ENCODE results near the gene SH3PXD2A.
A peak's percentile ranks its signal among the peaks of the same experiment; 100 is the strongest.

Gene SH3PXD2A

GRCh38 chr10:103555325-103555649 lies 300.1 kb downstream of the SH3PXD2A start:
- H3K36me3 ChIP-seq (ENCODE audit: control insufficient read depth in 2 of 2, insufficient read depth in 2 of 2, low read length in 2 of 2): no peaks in the 10 kb centered on the region
- peak overlapping the region; percentile 22 to 29 for H3K9ac ChIP-seq (ENCODE audit: low read length in 2 of 2)
- H3K4me1 ChIP-seq (ENCODE audit: control insufficient read depth, insufficient read depth, low read length): peaks cover 12% of the 10 kb centered on the region
- H3K27ac ChIP-seq (ENCODE audit: low read length): no peak overlapping the region
- peak overlapping the region in 1 of 2 donors; percentile 64 for H3K4me3 ChIP-seq (ENCODE audit: low read length in 2 of 2)
- H3K27me3 ChIP-seq (ENCODE audit: control insufficient read depth in 1 of 2, insufficient read depth in 2 of 2, low read length in 2 of 2): no peaks in the 10 kb centered on the region
- no peaks in the 10 kb centered on the region for H3K9me3 ChIP-seq (ENCODE audit: control insufficient read depth in 2 of 2, low read length in 2 of 2)

DNA sequence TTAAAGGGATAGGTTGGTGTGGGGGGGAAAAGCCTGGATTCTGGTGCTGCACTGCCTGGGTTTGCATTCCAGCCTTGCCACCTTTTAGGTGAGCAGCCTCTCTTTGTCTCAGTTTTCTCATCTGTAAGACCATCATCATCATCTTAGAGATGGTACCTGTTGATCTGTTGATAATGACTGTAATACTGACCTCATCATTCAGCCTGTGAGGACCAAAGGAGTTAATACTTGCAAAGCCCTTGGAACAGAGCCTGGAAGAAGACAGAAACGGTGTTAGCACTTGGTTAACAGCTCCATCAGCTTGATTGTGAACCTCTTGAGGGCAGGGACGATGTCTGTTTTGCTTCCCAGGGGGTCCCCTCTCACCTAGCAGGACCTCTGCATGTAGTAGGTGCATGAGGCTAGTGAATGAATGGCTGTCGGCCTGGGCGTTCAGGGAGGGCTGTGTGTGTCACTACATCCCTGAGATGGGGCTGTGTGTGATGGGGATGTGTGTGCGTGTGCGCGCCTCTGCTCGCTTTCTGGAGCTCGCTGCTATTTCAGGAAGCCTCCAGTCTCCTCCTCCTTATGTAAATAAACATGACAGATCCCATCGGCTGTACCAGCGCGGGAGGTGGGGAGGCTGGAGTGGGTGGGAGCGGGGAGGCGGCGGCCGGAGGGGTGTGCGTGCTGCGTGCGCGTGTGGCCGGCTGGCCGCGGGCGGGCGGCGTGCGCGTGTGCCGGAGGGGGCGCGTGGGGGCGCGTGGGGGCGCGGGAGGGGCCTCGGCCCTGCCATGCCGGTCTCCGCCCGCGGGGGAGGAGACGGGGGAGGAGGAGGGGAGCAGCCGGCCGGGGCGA lies 300.7 kb downstream of the SH3PXD2A start:
- Histone ChIP-seq H3K4me1 (ENCODE audit: control insufficient read depth, insufficient read depth, low read length) (peaks cover 12% of the 10 kb centered on the region), H3K9ac (ENCODE audit: low read length in 2 of 2) (peak overlapping the region in 1 of 2 donors; percentile 36), H3K4me3 (ENCODE audit: low read length in 2 of 2) (peak overlapping the region; percentile 37 to 64), H3K27ac (ENCODE audit: low read length) (no peak overlapping the region), H3K27me3 (ENCODE audit: control insufficient read depth in 1 of 2, insufficient read depth in 2 of 2, low read length in 2 of 2) (no peaks in the 10 kb centered on the region), H3K36me3 (ENCODE audit: control insufficient read depth in 2 of 2, insufficient read depth in 2 of 2, low read length in 2 of 2) (no peaks in the 10 kb centered on the region), H3K9me3 (ENCODE audit: control insufficient read depth in 2 of 2, low read length in 2 of 2) (no peaks in the 10 kb centered on the region)

GRCh38 chr10:103553743-103554487 lies 301.5 kb downstream of the SH3PXD2A start:
- Histone ChIP-seq H3K36me3 (ENCODE audit: control insufficient read depth in 2 of 2, insufficient read depth in 2 of 2, low read length in 2 of 2) (no peaks in the 10 kb centered on the region), H3K4me1 (ENCODE audit: control insufficient read depth, insufficient read depth, low read length) (peaks cover 12% of the 10 kb centered on the region), H3K4me3 (ENCODE audit: low read length in 2 of 2) (no peak overlapping the region), H3K9ac (ENCODE audit: low read length in 2 of 2) (no peak overlapping the region), H3K27me3 (ENCODE audit: control insufficient read depth in 1 of 2, insufficient read depth in 2 of 2, low read length in 2 of 2) (no peaks in the 10 kb centered on the region), H3K9me3 (ENCODE audit: control insufficient read depth in 2 of 2, low read length in 2 of 2) (no peaks in the 10 kb centered on the region), H3K27ac (ENCODE audit: low read length) (no peak overlapping the region)

DNA sequence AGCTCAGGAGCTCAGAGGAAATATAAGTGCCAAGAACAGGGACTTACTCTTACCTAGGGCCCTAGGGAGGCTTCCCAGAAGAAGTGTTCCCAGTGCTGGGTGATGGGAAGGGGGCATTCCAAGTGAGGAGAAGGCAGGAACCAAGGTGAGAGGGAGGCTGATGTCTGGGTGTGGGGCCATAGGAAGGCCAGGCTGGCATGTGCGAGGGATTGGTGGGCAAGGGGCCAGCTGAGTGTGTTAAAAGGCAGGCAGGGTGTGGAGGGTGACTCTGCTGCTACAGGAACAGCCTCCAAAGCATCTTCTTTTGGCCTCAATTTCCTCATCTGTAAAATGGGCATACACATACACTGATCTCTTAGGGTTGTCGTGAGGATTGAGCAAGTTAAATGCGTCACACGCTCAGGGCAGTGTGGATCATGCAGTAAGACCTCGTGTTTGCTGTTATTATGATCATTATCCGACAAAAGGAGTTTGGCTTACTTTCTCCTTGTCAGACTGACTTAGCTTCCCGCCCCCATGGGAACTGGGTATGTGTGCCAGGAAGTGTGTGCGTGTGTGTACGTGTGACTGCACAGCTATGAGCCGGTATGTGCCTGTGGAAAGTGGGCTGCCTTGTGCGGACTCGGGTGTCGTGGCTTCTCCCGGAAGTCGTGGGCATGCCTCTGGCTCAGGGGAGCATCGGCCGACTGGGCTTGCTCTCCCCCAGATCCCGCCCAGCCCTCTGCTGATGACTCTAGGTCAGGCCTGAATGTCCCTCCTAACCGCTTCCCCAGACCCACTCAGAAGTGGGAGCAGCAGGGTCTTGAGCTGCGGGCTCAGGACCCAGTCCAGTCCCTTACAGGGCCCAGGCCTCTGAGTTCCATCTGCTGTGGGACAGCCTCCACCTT lies 302.3 kb downstream of the SH3PXD2A start:
- Histone ChIP-seq H3K4me1 (ENCODE audit: control insufficient read depth, insufficient read depth, low read length) (peaks cover 12% of the 10 kb centered on the region), H3K9me3 (ENCODE audit: control insufficient read depth in 2 of 2, low read length in 2 of 2) (no peaks in the 10 kb centered on the region), H3K9ac (ENCODE audit: low read length in 2 of 2) (no peak overlapping the region), H3K27me3 (ENCODE audit: control insufficient read depth in 1 of 2, insufficient read depth in 2 of 2, low read length in 2 of 2) (no peaks in the 10 kb centered on the region), H3K27ac (ENCODE audit: low read length) (no peak overlapping the region), H3K36me3 (ENCODE audit: control insufficient read depth in 2 of 2, insufficient read depth in 2 of 2, low read length in 2 of 2) (no peaks in the 10 kb centered on the region), H3K4me3 (ENCODE audit: low read length in 2 of 2) (no peak overlapping the region)

GRCh38 chr10:103551619-103552602 lies 303.5 kb downstream of the SH3PXD2A start:
- Histone ChIP-seq H3K9me3 (ENCODE audit: control insufficient read depth in 2 of 2, low read length in 2 of 2) (no peaks in the 10 kb centered on the region), H3K27ac (ENCODE audit: low read length) (no peak overlapping the region), H3K9ac (ENCODE audit: low read length in 2 of 2) (no peak overlapping the region), H3K27me3 (ENCODE audit: control insufficient read depth in 1 of 2, insufficient read depth in 2 of 2, low read length in 2 of 2) (no peaks in the 10 kb centered on the region), H3K4me3 (ENCODE audit: low read length in 2 of 2) (no peak overlapping the region), H3K4me1 (ENCODE audit: control insufficient read depth, insufficient read depth, low read length) (peaks cover 12% of the 10 kb centered on the region), H3K36me3 (ENCODE audit: control insufficient read depth in 2 of 2, insufficient read depth in 2 of 2, low read length in 2 of 2) (no peaks in the 10 kb centered on the region)

DNA sequence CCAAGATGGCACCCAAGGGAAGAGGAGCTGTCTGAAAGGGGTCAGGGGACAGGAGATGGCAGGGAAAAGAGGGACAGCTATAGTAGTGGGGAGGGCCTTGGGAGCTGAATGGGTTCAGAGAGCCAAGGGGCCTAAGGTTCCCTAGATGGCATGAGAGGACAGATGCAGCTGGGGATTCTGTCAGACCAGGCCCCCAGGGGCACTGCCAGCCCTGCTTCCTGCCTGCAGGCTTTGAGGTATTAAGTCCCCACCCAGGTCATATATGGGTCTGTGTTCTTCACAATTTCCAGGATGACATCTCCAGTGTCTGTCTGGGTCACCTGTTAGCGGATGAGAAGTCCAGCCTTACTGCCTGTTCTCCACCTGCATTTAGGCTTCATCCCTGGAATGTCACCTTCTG lies 305.1 kb downstream of the SH3PXD2A start:
- no peak overlapping the region for H3K27ac ChIP-seq (ENCODE audit: low read length)

DNA sequence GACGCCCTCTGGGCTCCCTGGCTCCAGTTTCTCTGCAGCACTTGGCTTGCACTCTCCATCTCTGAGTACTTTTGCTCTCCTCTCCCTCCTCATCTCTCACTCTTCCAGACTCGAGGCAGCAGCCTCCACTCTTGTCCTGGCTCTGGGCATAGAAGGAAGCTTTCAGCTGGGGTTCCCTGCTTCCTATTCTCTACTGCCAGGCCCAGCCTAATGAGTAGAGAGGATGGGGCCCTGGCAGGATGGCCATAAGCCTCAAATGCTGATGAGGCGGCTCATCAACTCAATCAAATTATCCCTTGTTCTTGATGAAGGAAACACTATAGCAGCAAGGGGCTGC lies 306.1 kb downstream of the SH3PXD2A start:
- Histone ChIP-seq H3K4me1 (ENCODE audit: control insufficient read depth, insufficient read depth, low read length) (no peaks in the 10 kb centered on the region), H3K9ac (ENCODE audit: low read length in 2 of 2) (no peak overlapping the region), H3K27me3 (ENCODE audit: control insufficient read depth in 1 of 2, insufficient read depth in 2 of 2, low read length in 2 of 2) (no peaks in the 10 kb centered on the region), H3K27ac (ENCODE audit: low read length) (no peak overlapping the region), H3K9me3 (ENCODE audit: control insufficient read depth in 2 of 2, low read length in 2 of 2) (no peaks in the 10 kb centered on the region), H3K4me3 (ENCODE audit: low read length in 2 of 2) (no peak overlapping the region), H3K36me3 (ENCODE audit: control insufficient read depth in 2 of 2, insufficient read depth in 2 of 2, low read length in 2 of 2) (no peaks in the 10 kb centered on the region)

More for the DNA sequence above, 305.1 kb downstream of the SH3PXD2A start:
- Histone ChIP-seq H3K4me3 (ENCODE audit: low read length in 2 of 2) (no peak overlapping the region), H3K4me1 (ENCODE audit: control insufficient read depth, insufficient read depth, low read length) (peaks cover 4% of the 10 kb centered on the region), H3K27me3 (ENCODE audit: control insufficient read depth in 1 of 2, insufficient read depth in 2 of 2, low read length in 2 of 2) (no peaks in the 10 kb centered on the region), H3K9ac (ENCODE audit: low read length in 2 of 2) (no peak overlapping the region), H3K36me3 (ENCODE audit: control insufficient read depth in 2 of 2, insufficient read depth in 2 of 2, low read length in 2 of 2) (no peaks in the 10 kb centered on the region), H3K9me3 (ENCODE audit: control insufficient read depth in 2 of 2, low read length in 2 of 2) (no peaks in the 10 kb centered on the region)

DNA sequence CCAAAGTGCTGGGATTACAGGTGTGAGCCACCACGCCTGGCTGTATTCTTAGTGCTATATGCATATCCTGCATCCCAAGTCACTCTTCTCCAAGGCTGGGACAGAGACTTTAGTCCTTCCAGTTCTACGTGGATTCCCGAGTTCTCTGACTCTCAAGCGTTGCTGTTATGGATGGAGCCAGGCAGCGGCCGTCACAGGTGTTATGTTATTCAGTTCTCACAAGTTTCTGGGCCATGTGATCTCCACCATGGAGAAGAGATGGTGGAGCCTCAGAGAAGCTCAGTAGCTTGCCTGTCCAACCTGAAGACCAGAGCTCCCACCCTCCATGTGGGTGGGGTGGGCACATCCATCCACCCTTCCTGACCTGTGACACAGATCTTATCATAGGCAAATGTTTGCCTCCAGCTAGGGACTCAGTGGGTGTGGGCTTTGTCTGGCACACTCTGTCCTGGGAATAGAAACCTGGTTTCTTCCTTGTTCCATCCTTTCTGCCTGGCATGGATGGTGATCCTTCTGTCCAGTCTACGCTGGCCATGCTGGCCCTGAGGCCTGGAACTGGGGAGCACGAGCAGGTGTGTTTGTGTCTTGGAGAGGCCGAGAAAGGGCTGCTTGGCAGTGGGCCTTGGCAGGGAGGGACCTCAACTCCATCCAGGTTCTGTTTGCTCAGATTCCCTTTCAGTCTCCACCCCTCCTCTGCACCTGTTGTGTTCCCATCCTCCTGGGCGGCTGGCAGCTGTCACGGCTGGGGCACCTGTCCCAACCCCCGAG lies 306.6 kb downstream of the SH3PXD2A start:
- Histone ChIP-seq H3K27ac (ENCODE audit: low read length) (no peak overlapping the region), H3K9me3 (ENCODE audit: control insufficient read depth in 2 of 2, low read length in 2 of 2) (no peaks in the 10 kb centered on the region), H3K36me3 (ENCODE audit: control insufficient read depth in 2 of 2, insufficient read depth in 2 of 2, low read length in 2 of 2) (no peaks in the 10 kb centered on the region), H3K4me3 (ENCODE audit: low read length in 2 of 2) (no peak overlapping the region), H3K9ac (ENCODE audit: low read length in 2 of 2) (no peak overlapping the region), H3K27me3 (ENCODE audit: control insufficient read depth in 1 of 2, insufficient read depth in 2 of 2, low read length in 2 of 2) (no peaks in the 10 kb centered on the region), H3K4me1 (ENCODE audit: control insufficient read depth, insufficient read depth, low read length) (no peaks in the 10 kb centered on the region)

GRCh38 chr10:103548006-103548405 lies 307.4 kb downstream of the SH3PXD2A start:
- H3K9me3 ChIP-seq (ENCODE audit: control insufficient read depth in 2 of 2, low read length in 2 of 2): no peaks in the 10 kb centered on the region
- H3K36me3 ChIP-seq (ENCODE audit: control insufficient read depth in 2 of 2, insufficient read depth in 2 of 2, low read length in 2 of 2): no peaks in the 10 kb centered on the region
- no peak overlapping the region for H3K4me3 ChIP-seq (ENCODE audit: low read length in 2 of 2)
- no peak overlapping the region for H3K9ac ChIP-seq (ENCODE audit: low read length in 2 of 2)
- H3K27ac ChIP-seq (ENCODE audit: low read length): no peak overlapping the region
- no peaks in the 10 kb centered on the region for H3K27me3 ChIP-seq (ENCODE audit: control insufficient read depth in 1 of 2, insufficient read depth in 2 of 2, low read length in 2 of 2)
- peaks cover 3% of the 10 kb centered on the region for H3K4me1 ChIP-seq (ENCODE audit: control insufficient read depth, insufficient read depth, low read length)
